HCT116 (cell line): Measurements from ENCODE around the gene BCR.

Source experiments
- CEBPB ChIP-seq: IDR thresholded peaks from 2 replicates; pipeline ENCODE4 v1.6.1; 2012; ENCODE audit warnings: low read depth
- CTCF ChIP-seq, 3 experiments: fragments of 200-600 bp in 1 of 3; sonication (generic) in 1 of 3; IDR thresholded peaks in 2 of 3; conservative IDR thresholded peaks in 1 of 3; 2 replicates each; pipeline ENCODE4 v1.5.1; 2012 to 2017; ENCODE audit warnings: low read depth in 2 of 3, low read length in 2 of 3, antibody characterized with exemption in 1 of 3, borderline replicate concordance in 1 of 3, control low read depth in 1 of 3, mild to moderate bottlenecking in 1 of 3, mixed read lengths in 1 of 3, mixed run types in 1 of 3, moderate library complexity in 1 of 3; ENCODE audit not compliant: insufficient read depth in 1 of 3
- EGR1 ChIP-seq: IDR thresholded peaks from 2 replicates; pipeline ENCODE4 v1.6.1; 2012; ENCODE audit warnings: low read depth
- EZH2 ChIP-seq: fragments of 200-600 bp; sonication (generic); IDR thresholded peaks from 2 replicates; pipeline ENCODE4 v1.6.1; 2017; ENCODE audit warnings: antibody characterized with exemption, mixed run types
- EZH2phosphoT487 ChIP-seq: fragments of 200-600 bp; IDR thresholded peaks from 2 replicates; pipeline ENCODE4 v1.6.1; 2018; ENCODE audit warnings: antibody characterized with exemption, borderline replicate concordance
- POLR2A ChIP-seq: IDR thresholded peaks from 2 replicates; pipeline ENCODE4 v1.7.0; 2011; ENCODE audit warnings: borderline replicate concordance; ENCODE audit not compliant: insufficient read depth, insufficient read length; ENCODE audit errors: extremely low read depth
- POLR2AphosphoS5 ChIP-seq: IDR thresholded peaks from 2 replicates; pipeline ENCODE4 v1.6.1; 2011; ENCODE audit warnings: mild to moderate bottlenecking, low read depth, low read length, moderate library complexity
- SIN3A ChIP-seq: IDR thresholded peaks from 2 replicates; pipeline ENCODE4 v1.6.1; 2012; ENCODE audit warnings: low read depth
- SRF ChIP-seq: IDR thresholded peaks from 2 replicates; pipeline ENCODE4 v1.6.1; 2012; ENCODE audit warnings: low read depth
- ZBTB33 ChIP-seq: IDR thresholded peaks from 2 replicates; pipeline ENCODE4 v1.6.1; 2011; ENCODE audit warnings: mild to moderate bottlenecking, low read length, moderate library complexity; ENCODE audit not compliant: insufficient replicate concordance; ENCODE audit errors: extremely low read depth
- TF ChIP-seq, protein P1 (sequence below): IDR thresholded peaks from 2 replicates; pipeline ENCODE4 v1.6.1; 2012
- TF ChIP-seq, protein P2 (sequence below): IDR thresholded peaks from 2 replicates; pipeline ENCODE4 v1.6.1; 2012; ENCODE audit warnings: low read depth
- TF ChIP-seq, protein P3 (sequence below): IDR thresholded peaks from 2 replicates; pipeline ENCODE4 v1.6.1; 2012

DNA sequence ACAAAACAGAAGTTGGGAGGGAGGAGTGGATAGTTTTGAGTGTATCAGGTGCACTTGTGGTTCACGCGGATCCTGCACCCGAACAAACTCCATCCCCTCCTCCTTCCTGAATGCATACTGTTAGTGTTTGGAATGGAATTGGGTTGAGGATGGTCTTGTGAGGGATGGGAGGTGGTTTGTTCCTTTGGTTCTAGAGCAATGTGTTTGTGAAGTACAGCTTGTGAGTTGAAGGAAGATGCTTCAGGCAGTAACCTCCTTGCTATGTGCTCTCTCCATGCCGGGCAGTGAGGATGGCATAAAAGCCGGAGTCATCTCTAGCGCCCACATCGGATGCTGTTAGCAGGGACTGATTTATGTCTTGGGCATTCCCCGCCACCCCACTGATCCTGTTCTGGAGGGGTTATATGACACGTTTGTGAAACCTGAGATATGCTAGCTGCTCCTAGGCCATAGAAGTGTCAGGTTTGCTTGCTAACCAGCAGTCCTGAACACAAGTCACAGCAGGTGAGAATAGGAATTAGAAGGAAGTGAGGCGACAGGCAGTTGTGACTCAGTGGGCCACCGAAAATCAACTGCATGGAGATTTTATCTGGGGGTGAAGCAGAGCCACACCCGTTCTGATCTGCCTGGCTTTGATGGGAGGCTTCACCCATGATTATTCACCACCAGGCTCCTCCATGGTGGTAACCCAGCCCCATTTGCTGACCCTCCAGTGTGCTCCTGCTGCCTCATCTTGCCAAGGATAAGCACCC is 2.2 kb downstream of the BCR start:
- TF ChIP-seq CTCF (IDR thresholded peaks at IDR 0.05 in 2 of 3, conservative IDR thresholded peaks at IDR 0.05 in 1 of 3; ENCODE audit: borderline replicate concordance in 1 of 3, insufficient read depth in 1 of 3, low read depth in 2 of 3, low read length in 2 of 3) (no peak), POLR2AphosphoS5 (no peak), EGR1 (no peak), POLR2A (no peak), EZH2phosphoT487 (no peak), ZBTB33 (no peak), CEBPB (no peak), SRF (no peak), EZH2 (no peak), SIN3A (no peak)
- TF ChIP-seq, protein P1, sequence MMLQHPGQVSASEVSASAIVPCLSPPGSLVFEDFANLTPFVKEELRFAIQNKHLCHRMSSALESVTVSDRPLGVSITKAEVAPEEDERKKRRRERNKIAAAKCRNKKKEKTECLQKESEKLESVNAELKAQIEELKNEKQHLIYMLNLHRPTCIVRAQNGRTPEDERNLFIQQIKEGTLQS: no peak
- TF ChIP-seq, protein P2, sequence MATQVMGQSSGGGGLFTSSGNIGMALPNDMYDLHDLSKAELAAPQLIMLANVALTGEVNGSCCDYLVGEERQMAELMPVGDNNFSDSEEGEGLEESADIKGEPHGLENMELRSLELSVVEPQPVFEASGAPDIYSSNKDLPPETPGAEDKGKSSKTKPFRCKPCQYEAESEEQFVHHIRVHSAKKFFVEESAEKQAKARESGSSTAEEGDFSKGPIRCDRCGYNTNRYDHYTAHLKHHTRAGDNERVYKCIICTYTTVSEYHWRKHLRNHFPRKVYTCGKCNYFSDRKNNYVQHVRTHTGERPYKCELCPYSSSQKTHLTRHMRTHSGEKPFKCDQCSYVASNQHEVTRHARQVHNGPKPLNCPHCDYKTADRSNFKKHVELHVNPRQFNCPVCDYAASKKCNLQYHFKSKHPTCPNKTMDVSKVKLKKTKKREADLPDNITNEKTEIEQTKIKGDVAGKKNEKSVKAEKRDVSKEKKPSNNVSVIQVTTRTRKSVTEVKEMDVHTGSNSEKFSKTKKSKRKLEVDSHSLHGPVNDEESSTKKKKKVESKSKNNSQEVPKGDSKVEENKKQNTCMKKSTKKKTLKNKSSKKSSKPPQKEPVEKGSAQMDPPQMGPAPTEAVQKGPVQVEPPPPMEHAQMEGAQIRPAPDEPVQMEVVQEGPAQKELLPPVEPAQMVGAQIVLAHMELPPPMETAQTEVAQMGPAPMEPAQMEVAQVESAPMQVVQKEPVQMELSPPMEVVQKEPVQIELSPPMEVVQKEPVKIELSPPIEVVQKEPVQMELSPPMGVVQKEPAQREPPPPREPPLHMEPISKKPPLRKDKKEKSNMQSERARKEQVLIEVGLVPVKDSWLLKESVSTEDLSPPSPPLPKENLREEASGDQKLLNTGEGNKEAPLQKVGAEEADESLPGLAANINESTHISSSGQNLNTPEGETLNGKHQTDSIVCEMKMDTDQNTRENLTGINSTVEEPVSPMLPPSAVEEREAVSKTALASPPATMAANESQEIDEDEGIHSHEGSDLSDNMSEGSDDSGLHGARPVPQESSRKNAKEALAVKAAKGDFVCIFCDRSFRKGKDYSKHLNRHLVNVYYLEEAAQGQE: no peak
- TF ChIP-seq, protein P3, sequence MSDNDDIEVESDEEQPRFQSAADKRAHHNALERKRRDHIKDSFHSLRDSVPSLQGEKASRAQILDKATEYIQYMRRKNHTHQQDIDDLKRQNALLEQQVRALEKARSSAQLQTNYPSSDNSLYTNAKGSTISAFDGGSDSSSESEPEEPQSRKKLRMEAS: no peak
